Spleen (tissue), 7 donors: ENCODE data around the gene RAB11FIP5.

ENCODE experiments used
- CTCF ChIP-seq, 11 experiments: fragments of 200-600 bp in 7 of 11; fragments of 450-650 bp in 4 of 11; sonication (generic) in 4 of 11; IDR thresholded peaks in 8 of 11; conservative IDR thresholded peaks in 3 of 11; 1 replicate in 7 of 11; 2 replicates in 4 of 11; pipeline versions ENCODE4 v1.4.0 to v1.8.0; 2016 to 2021; ENCODE audit warnings: antibody characterized with exemption in 11 of 11, inconsistent platforms in 4 of 11, mild to moderate bottlenecking in 1 of 11
- POLR2A ChIP-seq, 3 donors: fragments of 450-650 bp; IDR thresholded peaks; one replicate each; pipeline ENCODE4 v1.5.1; 2017; ENCODE audit warnings: antibody characterized with exemption in 3 of 3, mild to moderate bottlenecking in 1 of 3
- POLR2AphosphoS5 ChIP-seq, 3 donors: sonication (generic); formaldehyde crosslinking; IDR thresholded peaks; one replicate each; pipeline ENCODE4 v1.5.1; 2017; ENCODE audit warnings: antibody characterized with exemption in 3 of 3
- donor health status: DM: no; HTN: no; CAD: no; lungs with moderate emphysema.
- donor health status: DM: no; HTN: no; CAD: no.
- donor health status: DM: no; HTN: no; CAD: no.

GRCh38 chr2:73072129-73072395 is 40.7 kb downstream of the RAB11FIP5 start:
- TF ChIP-seq POLR2A (IDR thresholded peaks at IDR 0.05), result no peak
- no peak for TF ChIP-seq CTCF (IDR thresholded peaks at IDR 0.05 in 8 of 11, conservative IDR thresholded peaks at IDR 0.05 in 3 of 11)
- TF ChIP-seq POLR2AphosphoS5 (IDR thresholded peaks at IDR 0.05), result no peak
